Neutrophil (primary cell): ENCODE data around the gene CACNA1F.
"Not testable (repeated sequence)": the region's sequence is repeated elsewhere in the genome, so short reads cannot be mapped to it uniquely, and the experiment has no call there.

Source experiments
- H3K27ac ChIP-seq: fragments of 200-600 bp; sonication (generic); 2 replicates; pipeline ENCODE4 v1.5.1; 2016; ENCODE audit warnings: mild to moderate bottlenecking, moderate library complexity
- H3K27me3 ChIP-seq: fragments of 200-600 bp; sonication (generic); 2 replicates; pipeline ENCODE4 v1.6.0; 2016; ENCODE audit warnings: mild to moderate bottlenecking
- H3K36me3 ChIP-seq: fragments of 200-600 bp; sonication (generic); 2 replicates; pipeline ENCODE4 v1.5.1; 2017
- H3K4me1 ChIP-seq, 2 experiments: fragments of 200-600 bp in 1 of 2; sonication (generic) in 1 of 2; 1 replicate in 1 of 2; 2 replicates in 1 of 2; pipeline versions ENCODE4 v1.5.1 to v1.6.1; 2013 to 2016; ENCODE audit warnings: low read depth in 1 of 2, low read length in 1 of 2, mild to moderate bottlenecking in 1 of 2, moderate library complexity in 1 of 2; ENCODE audit not compliant: control insufficient read depth in 1 of 2, insufficient read depth in 1 of 2
- H3K4me3 ChIP-seq, 2 experiments: fragments of 200-600 bp in 1 of 2; sonication (generic) in 1 of 2; 1 replicate in 1 of 2; 2 replicates in 1 of 2; pipeline ENCODE4 v1.5.1; 2013 to 2016; ENCODE audit warnings: low read depth in 1 of 2, low read length in 1 of 2, mild to moderate bottlenecking in 1 of 2, moderate library complexity in 1 of 2
- H3K9me3 ChIP-seq: fragments of 200-600 bp; sonication (generic); 2 replicates; pipeline ENCODE4 v1.5.1; 2016
- TF ChIP-seq, protein P1 (sequence below): fragments of 200-600 bp; sonication (generic); IDR thresholded peaks from 2 replicates; pipeline ENCODE4 v1.5.1; 2016; ENCODE audit warnings: antibody characterized with exemption

The CACNA1F gene

DNA sequence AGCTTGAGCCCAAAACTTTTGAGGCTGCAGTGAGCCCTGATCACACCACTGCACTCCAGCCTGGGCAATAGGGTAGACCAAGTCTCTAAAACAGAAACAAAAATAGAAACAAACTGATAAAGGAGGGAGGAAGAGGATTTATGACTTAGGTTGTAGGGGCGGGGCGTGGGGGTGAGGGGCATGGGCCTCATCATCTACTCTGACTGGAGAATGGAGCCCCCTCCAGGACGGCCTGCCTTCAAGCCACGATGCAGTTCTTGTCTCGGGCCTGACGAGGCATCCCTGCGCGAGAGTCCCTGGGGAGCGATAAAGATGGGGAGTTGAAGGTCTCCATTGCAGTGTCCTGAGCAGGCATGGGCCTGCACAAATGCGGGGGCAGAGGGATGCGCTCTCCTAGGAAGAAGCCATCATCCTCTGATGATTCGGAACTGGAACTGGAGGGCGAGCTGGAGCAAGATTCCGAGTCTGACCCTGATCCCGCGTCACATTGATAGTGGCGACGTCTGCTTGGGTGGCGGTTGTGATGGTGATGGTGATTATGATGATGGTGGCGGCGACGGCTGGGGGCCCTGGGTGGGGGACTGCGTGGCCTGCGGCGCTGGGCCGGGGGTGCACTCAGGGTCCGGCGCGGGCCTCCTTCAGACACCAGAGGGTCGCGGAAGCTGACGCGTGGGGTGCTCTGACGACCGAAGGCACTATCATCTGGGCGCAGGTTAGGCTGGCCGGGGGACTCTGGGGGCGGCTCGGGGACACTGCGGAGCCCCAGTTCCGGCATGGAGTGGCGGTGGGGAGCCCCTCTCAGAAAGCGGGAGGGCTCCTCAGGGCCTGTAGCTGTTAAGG is 57.5 kb downstream of the CACNA1F start:
- Histone ChIP-seq H3K4me3 (no peak overlapping the region), H3K4me1 (peaks cover 50 to 61% of the 10 kb centered on the region in 2 experiments), H3K27ac (peak overlapping the region; percentile 94), H3K9me3 (no peaks in the 10 kb centered on the region), H3K27me3 (no peaks in the 10 kb centered on the region), H3K36me3 (peaks cover 53% of the 10 kb centered on the region)
- TF ChIP-seq, protein P1, sequence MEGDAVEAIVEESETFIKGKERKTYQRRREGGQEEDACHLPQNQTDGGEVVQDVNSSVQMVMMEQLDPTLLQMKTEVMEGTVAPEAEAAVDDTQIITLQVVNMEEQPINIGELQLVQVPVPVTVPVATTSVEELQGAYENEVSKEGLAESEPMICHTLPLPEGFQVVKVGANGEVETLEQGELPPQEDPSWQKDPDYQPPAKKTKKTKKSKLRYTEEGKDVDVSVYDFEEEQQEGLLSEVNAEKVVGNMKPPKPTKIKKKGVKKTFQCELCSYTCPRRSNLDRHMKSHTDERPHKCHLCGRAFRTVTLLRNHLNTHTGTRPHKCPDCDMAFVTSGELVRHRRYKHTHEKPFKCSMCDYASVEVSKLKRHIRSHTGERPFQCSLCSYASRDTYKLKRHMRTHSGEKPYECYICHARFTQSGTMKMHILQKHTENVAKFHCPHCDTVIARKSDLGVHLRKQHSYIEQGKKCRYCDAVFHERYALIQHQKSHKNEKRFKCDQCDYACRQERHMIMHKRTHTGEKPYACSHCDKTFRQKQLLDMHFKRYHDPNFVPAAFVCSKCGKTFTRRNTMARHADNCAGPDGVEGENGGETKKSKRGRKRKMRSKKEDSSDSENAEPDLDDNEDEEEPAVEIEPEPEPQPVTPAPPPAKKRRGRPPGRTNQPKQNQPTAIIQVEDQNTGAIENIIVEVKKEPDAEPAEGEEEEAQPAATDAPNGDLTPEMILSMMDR = no peak

DNA sequence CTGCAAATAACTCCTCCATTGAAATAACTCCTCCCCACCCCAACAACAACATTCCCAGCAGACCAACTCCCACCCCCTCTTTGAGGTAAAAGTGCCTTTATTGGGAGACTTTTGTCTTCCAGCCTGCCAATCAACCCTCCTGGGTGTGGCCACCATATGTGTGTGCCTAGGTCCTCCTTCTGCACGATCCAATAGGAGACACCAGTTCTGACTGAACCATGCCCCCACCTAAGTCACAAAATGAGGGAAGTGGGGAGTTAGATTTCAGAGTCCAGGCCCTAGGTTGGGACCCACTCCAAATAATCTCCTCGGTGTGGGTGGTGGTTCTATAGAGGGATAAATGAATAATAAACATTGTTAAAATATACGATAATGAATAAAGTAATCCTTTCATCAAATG is 58.4 kb downstream of the CACNA1F start:
- H3K27ac ChIP-seq = peak overlapping the region; percentile 94
- TF ChIP-seq, protein P1 = no peak

DNA sequence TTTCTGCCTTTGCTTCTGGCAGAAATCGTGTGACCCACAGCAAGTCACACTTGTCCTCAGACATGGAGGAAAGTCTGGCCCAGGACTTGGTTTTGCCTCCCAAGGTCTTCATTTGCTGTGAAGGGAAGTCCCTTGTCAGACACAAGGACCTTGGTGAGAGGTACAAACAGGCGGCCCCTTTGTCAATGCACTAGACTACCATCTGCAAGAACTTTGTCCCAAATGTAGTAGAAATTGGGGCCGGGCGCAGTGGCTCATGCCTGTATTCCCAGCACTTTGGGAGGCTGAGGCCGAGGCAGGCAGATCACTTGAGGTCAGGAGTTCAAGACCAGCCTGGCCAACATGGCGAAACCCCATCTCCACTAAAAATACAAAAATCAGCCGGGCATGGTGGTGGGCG is 59.6 kb downstream of the CACNA1F start:
- peaks cover 40% of the 10 kb centered on the region for H3K36me3 ChIP-seq
- H3K9me3 ChIP-seq, H3K27me3 ChIP-seq: not testable (repeated sequence)
- H3K4me1 ChIP-seq = peaks cover 66 to 80% of the 10 kb centered on the region in 2 experiments
- peak overlapping the region; percentile 71 to 90 for H3K4me3 ChIP-seq
- H3K27ac ChIP-seq = peak overlapping the region; percentile 94

More for the DNA sequence above, 58.4 kb downstream of the CACNA1F start:
- no peak overlapping the region for H3K4me3 ChIP-seq
- no peaks in the 10 kb centered on the region for H3K9me3 ChIP-seq
- H3K4me1 ChIP-seq = peaks cover 58 to 70% of the 10 kb centered on the region in 2 experiments
- peaks cover 50% of the 10 kb centered on the region for H3K36me3 ChIP-seq
- H3K27me3 ChIP-seq = no peaks in the 10 kb centered on the region

DNA sequence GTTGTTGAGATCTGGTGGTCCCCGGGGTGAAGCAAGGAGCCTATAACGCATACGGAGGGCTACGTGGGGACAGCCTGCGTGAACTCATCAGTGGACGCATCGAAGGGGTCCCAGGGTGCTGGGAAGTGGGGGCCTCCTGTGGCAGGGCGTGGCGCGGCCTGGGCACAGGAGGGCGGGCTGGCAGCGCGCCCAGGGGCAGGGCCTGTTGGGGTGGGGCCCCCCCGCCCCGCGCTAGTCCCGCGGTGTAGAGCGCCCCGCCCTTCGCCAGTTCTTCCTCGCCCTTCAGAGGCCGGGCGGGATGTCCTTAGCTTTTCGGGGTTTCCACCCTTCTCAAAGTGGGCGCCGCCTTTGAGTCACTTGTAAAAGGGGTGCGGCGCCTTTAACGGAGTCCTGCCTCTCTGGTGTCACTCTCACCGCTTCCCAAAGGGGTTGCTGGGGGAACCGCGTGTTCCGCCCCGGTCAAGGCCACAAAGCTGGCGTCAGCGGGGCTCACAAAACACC is 60.8 kb downstream of the CACNA1F start:
- peak overlapping the region; percentile 71 to 90 for H3K4me3 ChIP-seq
- H3K36me3 ChIP-seq = peaks cover 31% of the 10 kb centered on the region
- H3K27me3 ChIP-seq = no peaks in the 10 kb centered on the region
- peak overlapping the region; percentile 94 for H3K27ac ChIP-seq
- TF ChIP-seq, protein P1 = no peak
- H3K4me1 ChIP-seq = peaks cover 72 to 82% of the 10 kb centered on the region in 2 experiments
- no peaks in the 10 kb centered on the region for H3K9me3 ChIP-seq

DNA sequence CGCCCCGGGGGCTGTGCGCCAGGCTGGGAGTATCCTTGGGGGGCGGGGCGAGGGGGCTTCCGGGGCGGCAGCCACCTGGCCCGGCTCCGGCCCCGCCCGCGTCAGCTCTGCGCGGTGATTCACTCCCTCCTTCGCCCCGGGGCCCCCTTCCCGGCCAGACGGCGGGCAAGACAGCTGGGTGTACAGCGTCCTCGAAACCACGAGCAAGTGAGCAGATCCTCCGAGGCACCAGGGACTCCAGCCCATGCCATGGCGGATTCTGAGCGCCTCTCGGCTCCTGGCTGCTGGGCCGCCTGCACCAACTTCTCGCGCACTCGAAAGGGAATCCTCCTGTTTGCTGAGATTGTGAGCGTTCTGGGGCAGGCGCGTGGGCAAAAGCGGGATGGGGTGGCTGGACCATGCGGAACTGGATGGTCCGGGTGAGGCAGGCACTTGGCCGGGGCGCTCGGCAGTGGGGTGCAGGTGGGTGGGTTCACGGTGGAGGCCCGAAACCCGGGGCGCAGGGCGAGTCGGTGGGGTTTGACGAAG is 61.3 kb downstream of the CACNA1F start, which contains the start of gene PLP2:
PLP2 (plus strand) TSS at position 147 of the 528 bp plus-strand sequence; CDS start at position 250, 103 bp downstream.
- H3K4me1 ChIP-seq = peaks cover 67 to 77% of the 10 kb centered on the region in 2 experiments
- H3K27me3 ChIP-seq = no peaks in the 10 kb centered on the region
- no peaks in the 10 kb centered on the region for H3K9me3 ChIP-seq
- TF ChIP-seq, protein P1 = no peak
- peak within 1 kb of the TSS; percentile 94 for H3K27ac ChIP-seq
- H3K4me3 ChIP-seq = peak within 1 kb of the TSS; percentile 71 to 90
- peaks cover 31% of the 10 kb centered on the region for H3K36me3 ChIP-seq

DNA sequence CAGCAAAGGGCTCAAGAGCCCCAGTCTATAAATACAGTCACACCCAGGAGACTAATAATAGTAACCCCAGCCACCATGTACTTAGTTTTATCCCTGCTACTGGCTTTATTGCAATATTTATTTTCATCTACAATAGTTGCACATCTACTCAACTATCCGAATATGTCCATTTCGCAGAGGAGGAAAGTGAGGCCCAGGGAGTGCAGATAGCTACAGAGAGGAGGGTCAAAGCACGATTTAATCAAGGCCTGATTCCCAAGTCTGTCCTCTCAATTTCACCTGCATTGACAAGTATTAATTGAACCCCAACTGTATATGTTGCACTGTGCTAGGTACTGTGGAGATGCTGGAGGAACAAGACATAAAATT is 65.4 kb downstream of the CACNA1F start:
- TF ChIP-seq, protein P1 = no peak
- H3K4me1 ChIP-seq = peaks cover 60 to 65% of the 10 kb centered on the region in 2 experiments
- H3K27ac ChIP-seq = peak overlapping the region; percentile 99
- no peaks in the 10 kb centered on the region for H3K36me3 ChIP-seq
- no peaks in the 10 kb centered on the region for H3K27me3 ChIP-seq
- H3K9me3 ChIP-seq = no peaks in the 10 kb centered on the region
- H3K4me3 ChIP-seq = peak overlapping the region; percentile 65 to 76
